ENCODE data around the gene CCL21. TPM values are rescaled to one million over a fixed set of nuclear protein-coding genes. Genes with fewer than 3 reads are reported as not detected.

CCL21 gene
- total and polyA plus RNA-seq, 2 of the 8 experiments (the other 6 are each of a cell fraction or from before 2014, with no cell fraction given) = not detected

GRCh38 chr9:34663303-34663605 is 46.7 kb downstream of the CCL21 start:
- Histone ChIP-seq H2BK12ac (ENCODE audit: low read depth, low read length) (no peak overlapping the region), H3K4me2 (ENCODE audit: insufficient read depth in 1 of 2, low read depth in 2 of 2, low read length in 2 of 2) (no peak overlapping the region), H3K36me3 (ENCODE audit: control insufficient read depth in 2 of 4, insufficient read depth in 4 of 4, low read length in 3 of 4) (peaks cover 0 to 2% (median 0%) of the 10 kb centered on the region in 4 experiments; a peak in 2 of 8 replicates), H3K9ac (replicated peaks in 1 of 4; ENCODE audit: extremely low read depth in 1 of 4, low read depth in 3 of 4, low read length in 3 of 4) (no peak overlapping the region), H3K9me3 (ENCODE audit: insufficient read depth in 2 of 2, low read depth in 1 of 2, low read length in 1 of 2) (no peaks in the 10 kb centered on the region), H3K56ac (replicated peaks; ENCODE audit: insufficient read length, low read depth, low read length) (no peak overlapping the region), H4K91ac (replicated peaks; ENCODE audit: insufficient read length, low read length) (no peak overlapping the region), H2AK5ac (ENCODE audit: low read depth, low read length) (no peak overlapping the region), H2AFZ (ENCODE audit: low read length) (no peak overlapping the region), H2BK120ac (replicated peaks; ENCODE audit: low read depth, low read length) (no peak overlapping the region), H3K23ac (ENCODE audit: insufficient read length) (no peak overlapping the region), H3K79me2 (ENCODE audit: control insufficient read depth in 1 of 2, insufficient read depth in 2 of 2, low read length in 2 of 2) (peaks cover 0 to 8% of the 10 kb centered on the region in 2 experiments; a peak in 1 of 4 replicates), H3K23me2 (ENCODE audit: low read depth, low read length) (peaks cover 9% of the 10 kb centered on the region), H3K4me1 (replicated peaks in 1 of 4; ENCODE audit: control insufficient read depth in 3 of 4, insufficient read depth in 4 of 4, low read length in 3 of 4) (peaks cover 0 to 4% (median 2%) of the 10 kb centered on the region in 4 experiments; a peak in 2 of 7 replicates), H3K18ac (ENCODE audit: extremely low read depth, low read length) (no peak overlapping the region), H3K4me3 (ENCODE audit: extremely low read depth in 1 of 4, insufficient read depth in 2 of 4, low read depth in 3 of 4, low read length in 4 of 4) (no peak overlapping the region), H4K5ac (ENCODE audit: insufficient read length, low read depth, low read length) (no peak overlapping the region), H2BK5ac (ENCODE audit: low read depth, low read length) (no peak overlapping the region), H4K20me1 (replicated peaks in 1 of 2; ENCODE audit: control insufficient read depth in 1 of 2, insufficient read depth in 2 of 2, low read length in 2 of 2) (peaks cover 0 to 1% of the 10 kb centered on the region in 2 experiments), H3K27me3 (replicated peaks in 1 of 4; ENCODE audit: control insufficient read depth in 3 of 4, extremely low read depth in 1 of 4, insufficient read depth in 3 of 4, low read length in 3 of 4) (peaks cover 0 to 5% (median 0%) of the 10 kb centered on the region in 4 experiments; a peak in 2 of 7 replicates), H3K4ac (replicated peaks; ENCODE audit: insufficient read length, low read depth, low read length) (no peak overlapping the region), H3K14ac (ENCODE audit: insufficient read length) (no peak overlapping the region), H3K79me1 (ENCODE audit: low read depth, low read length) (no peaks in the 10 kb centered on the region), H3K27ac (ENCODE audit: low read depth, low read length) (no peak overlapping the region), H2BK15ac (ENCODE audit: low read length) (no peak overlapping the region), H4K8ac (ENCODE audit: extremely low read depth, insufficient read depth, low read length) (no peak overlapping the region), H2BK20ac (ENCODE audit: low read length) (no peak overlapping the region)
- FAIRE-seq (no peak), DNase-seq (ENCODE audit: low read depth in 1 of 2, low spot score in 2 of 2) (no peak)
- ChIA-PET CTCF (ENCODE audit: partially characterized antibody) (interaction anchor here (0.9 to 15.2 kb wide), 8 partner anchors 12 to 48 kb away, joined by 3 to 277 read pairs (median 10); partner anchors contain the start of genes ARID3C, GALT, IL11RA and SIGMAR1), POLR2A (ENCODE audit: partially characterized antibody) (interaction anchor here (2.6 to 7.7 kb wide), 2 partner anchors 8 to 14 kb away, joined by 10 to 92 read pairs; partner anchors contain the start of genes GALT and IL11RA)
- TF ChIP-seq BACH1 (IDR thresholded peaks at IDR 0.05; ENCODE audit: low read length) = no peak
- no peak for TF ChIP-seq BCL11A (IDR thresholded peaks at IDR 0.05; ENCODE audit: low read depth in 2 of 2, low read length in 2 of 2)
- TF ChIP-seq TAF7 (optimal IDR thresholded peaks at IDR 0.05; ENCODE audit: borderline replicate concordance, low read depth, low read length) = no peak
- TF ChIP-seq, protein P1, sequence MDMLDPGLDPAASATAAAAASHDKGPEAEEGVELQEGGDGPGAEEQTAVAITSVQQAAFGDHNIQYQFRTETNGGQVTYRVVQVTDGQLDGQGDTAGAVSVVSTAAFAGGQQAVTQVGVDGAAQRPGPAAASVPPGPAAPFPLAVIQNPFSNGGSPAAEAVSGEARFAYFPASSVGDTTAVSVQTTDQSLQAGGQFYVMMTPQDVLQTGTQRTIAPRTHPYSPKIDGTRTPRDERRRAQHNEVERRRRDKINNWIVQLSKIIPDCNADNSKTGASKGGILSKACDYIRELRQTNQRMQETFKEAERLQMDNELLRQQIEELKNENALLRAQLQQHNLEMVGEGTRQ (IDR thresholded peaks at IDR 0.05; ENCODE audit: low read length) = no peak
- TF ChIP-seq KDM4A (IDR thresholded peaks at IDR 0.05; ENCODE audit: low read depth, low read length, severe bottlenecking) = no peak
- no peak for TF ChIP-seq NANOG (IDR thresholded peaks at IDR 0.05; ENCODE audit: insufficient read depth, low read depth, low read length, poor library complexity, severe bottlenecking)
- TF ChIP-seq SP4 (IDR thresholded peaks at IDR 0.05; ENCODE audit: low read length) = no peak
- no peak for TF ChIP-seq HDAC2 (IDR thresholded peaks at IDR 0.05; ENCODE audit: borderline replicate concordance in 1 of 2, low read depth in 2 of 2, low read length in 2 of 2)
- no peak for TF ChIP-seq SP1 (IDR thresholded peaks at IDR 0.05; ENCODE audit: low read depth, low read length)
- TF ChIP-seq GTF2F1 (IDR thresholded peaks at IDR 0.05; ENCODE audit: borderline replicate concordance, low read depth, low read length) = no peak
- TF ChIP-seq CTBP2 (IDR thresholded peaks at IDR 0.05; ENCODE audit: borderline replicate concordance, insufficient read depth, insufficient read length, low read length) = no peak

All from H1 (cell line).